PC-9 (cell line): Measurements from ENCODE around the gene TMPRSS4.

Experiments
- EZH2 ChIP-seq: fragments of 200-600 bp; sonication (generic); IDR thresholded peaks from 2 replicates; pipeline ENCODE4 v1.8.0; 2017; ENCODE audit warnings: antibody characterized with exemption, low read depth
- TF ChIP-seq, protein P1 (sequence below): fragments of 200-600 bp; sonication (generic); conservative IDR thresholded peaks from 2 replicates; pipeline ENCODE4 v1.6.1; 2017; ENCODE audit warnings: mixed run types, antibody characterized with exemption, mild to moderate bottlenecking, moderate library complexity

DNA sequence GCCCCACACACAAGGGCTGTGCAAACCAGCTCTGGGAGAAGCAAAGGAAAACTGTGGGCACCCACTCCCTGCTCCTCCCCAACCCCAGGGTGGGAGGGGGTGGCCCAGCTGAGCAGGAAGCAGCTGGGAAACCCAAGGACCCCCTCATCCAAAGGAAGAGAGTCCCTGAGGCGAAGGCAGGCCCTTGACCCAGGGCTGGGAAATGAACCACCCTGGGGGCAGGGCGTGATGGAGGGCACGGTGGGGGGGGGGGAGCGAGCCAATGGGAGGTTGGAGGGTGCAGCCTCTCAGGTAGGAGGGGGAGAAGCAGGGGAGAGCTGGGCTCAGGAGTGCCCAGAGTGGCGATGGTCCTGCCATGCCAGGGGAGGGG, 58.9 kb downstream of the TMPRSS4 start:
- TF ChIP-seq, protein P1, sequence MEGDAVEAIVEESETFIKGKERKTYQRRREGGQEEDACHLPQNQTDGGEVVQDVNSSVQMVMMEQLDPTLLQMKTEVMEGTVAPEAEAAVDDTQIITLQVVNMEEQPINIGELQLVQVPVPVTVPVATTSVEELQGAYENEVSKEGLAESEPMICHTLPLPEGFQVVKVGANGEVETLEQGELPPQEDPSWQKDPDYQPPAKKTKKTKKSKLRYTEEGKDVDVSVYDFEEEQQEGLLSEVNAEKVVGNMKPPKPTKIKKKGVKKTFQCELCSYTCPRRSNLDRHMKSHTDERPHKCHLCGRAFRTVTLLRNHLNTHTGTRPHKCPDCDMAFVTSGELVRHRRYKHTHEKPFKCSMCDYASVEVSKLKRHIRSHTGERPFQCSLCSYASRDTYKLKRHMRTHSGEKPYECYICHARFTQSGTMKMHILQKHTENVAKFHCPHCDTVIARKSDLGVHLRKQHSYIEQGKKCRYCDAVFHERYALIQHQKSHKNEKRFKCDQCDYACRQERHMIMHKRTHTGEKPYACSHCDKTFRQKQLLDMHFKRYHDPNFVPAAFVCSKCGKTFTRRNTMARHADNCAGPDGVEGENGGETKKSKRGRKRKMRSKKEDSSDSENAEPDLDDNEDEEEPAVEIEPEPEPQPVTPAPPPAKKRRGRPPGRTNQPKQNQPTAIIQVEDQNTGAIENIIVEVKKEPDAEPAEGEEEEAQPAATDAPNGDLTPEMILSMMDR = no peak
- no peak for TF ChIP-seq EZH2
